Uterus (tissue), 4 donors: ENCODE data around the gene FGA. TPM values are rescaled to one million over a fixed set of nuclear protein-coding genes. Genes with fewer than 3 reads are reported as not detected.
"Not testable (repeated sequence)": the region's sequence is repeated elsewhere in the genome, so short reads cannot be mapped to it uniquely, and the experiment has no call there.

ENCODE experiments used
- DNase-seq, 2 donors: peaks; one replicate each; pipeline ENCODE4 v3.0.0-alpha.2; 2019 to 2020
- H3K27ac ChIP-seq, 2 donors: fragments of 200-600 bp; sonication (generic); 1 replicate in 1 of 2; 2 replicates in 1 of 2; pipeline ENCODE4 v1.5.1; 2016 to 2018
- H3K27me3 ChIP-seq, 2 donors: fragments of 200-600 bp; sonication (generic); one replicate each; pipeline ENCODE4 v1.5.1; 2018 to 2019; ENCODE audit warnings: control low read depth in 1 of 2
- H3K36me3 ChIP-seq, 2 donors: fragments of 200-600 bp; sonication (generic); one replicate each; pipeline ENCODE4 v1.5.1; 2019; ENCODE audit warnings: control low read depth in 1 of 2
- H3K4me1 ChIP-seq, 2 donors: fragments of 200-600 bp; sonication (generic); one replicate each; pipeline ENCODE4 v1.5.1; 2018 to 2019; ENCODE audit warnings: control low read depth in 1 of 2
- H3K4me3 ChIP-seq, 2 donors: fragments of 200-600 bp; sonication (generic); 1 replicate in 1 of 2; 2 replicates in 1 of 2; pipeline ENCODE4 v1.5.1; 2018 to 2019; ENCODE audit warnings: mild to moderate bottlenecking in 1 of 2
- H3K9me3 ChIP-seq, 2 donors: fragments of 200-600 bp; sonication (generic); one replicate each; pipeline ENCODE4 v1.5.1; 2019; ENCODE audit warnings: control low read depth in 1 of 2
- POLR2A ChIP-seq, 2 donors: fragments of 450-650 bp; IDR thresholded peaks; one replicate each; pipeline ENCODE4 v1.6.1; 2016; ENCODE audit warnings: antibody characterized with exemption in 2 of 2, mild to moderate bottlenecking in 1 of 2, moderate library complexity in 1 of 2
- intact Hi-C: fragments of 100-400 bp; cut with DNase I; formaldehyde crosslinking; loops from one replicate; pipeline ENCODE4 v1.15.1; 2023; ENCODE audit warnings: low total_unique reads
- total RNA-seq, 4 donors: library from RNA; depleted of rRNA in 3 of 4; stranded (reverse); fragments of >200 nt in 3 of 4; gene quantifications; one replicate each; pipeline versions ENCODE4 v1.1.0 to v1.2.4, GENCODE V29; 2014 to 2023
- TF ChIP-seq, protein P1 (sequence below), 4 experiments: fragments of 200-600 bp in 2 of 4; fragments of 450-650 bp in 2 of 4; sonication (generic) in 2 of 4; IDR thresholded peaks; one replicate each; pipeline ENCODE4 v1.5.1; 2016 to 2019; ENCODE audit warnings: antibody characterized with exemption in 4 of 4, mild to moderate bottlenecking in 2 of 4, moderate library complexity in 1 of 4
- donor health status: DM: yes; HTN: yes; CAD: no.

Gene FGA
- total RNA-seq, 4 donors from 2014 or later, result 1.6 TPM; not detected in 3

DNA sequence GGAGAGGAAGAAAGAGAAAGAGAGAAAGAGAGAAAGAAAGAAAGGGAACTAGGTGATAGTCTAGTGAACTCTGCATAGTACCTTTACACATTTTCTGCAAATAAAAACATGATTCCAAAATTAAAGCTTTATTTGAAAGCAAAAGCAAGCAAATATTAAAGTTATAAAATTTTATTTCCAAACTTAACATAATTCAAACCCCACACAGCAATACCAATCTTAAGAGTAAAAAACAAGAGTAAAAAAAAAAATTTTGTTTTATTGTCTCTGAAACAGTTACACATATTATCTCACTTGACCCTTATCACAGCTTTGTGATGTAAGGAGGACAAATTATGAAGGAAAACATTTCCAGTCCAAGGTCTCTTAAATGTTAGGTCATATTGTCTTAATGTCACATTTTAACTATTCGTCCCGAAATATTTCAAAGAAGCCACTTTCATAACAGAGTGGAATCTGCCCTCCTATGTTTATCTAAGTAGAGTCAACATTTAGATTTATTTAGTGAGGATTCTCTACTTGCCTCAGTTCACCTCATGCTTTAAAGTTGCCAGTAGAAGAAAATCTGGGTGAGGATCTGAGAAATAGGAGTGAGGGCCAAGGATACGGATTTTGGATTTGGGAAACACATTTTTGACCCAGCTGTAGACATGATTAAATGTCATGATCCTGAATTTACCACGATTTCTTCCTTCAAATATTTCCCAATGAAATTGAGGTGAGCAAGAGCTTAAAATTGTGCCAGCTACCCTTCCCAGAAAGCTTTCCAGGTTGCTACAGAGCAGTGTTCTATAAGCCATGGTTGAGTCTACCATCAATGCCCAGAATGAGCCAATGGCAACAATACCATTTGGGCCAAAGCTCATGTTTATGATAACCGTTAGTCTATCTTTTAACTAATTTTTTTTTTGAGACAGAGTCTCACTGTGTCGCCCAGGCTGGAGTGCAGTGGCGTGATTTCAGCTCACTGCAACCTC, 7.5 kb upstream of the FGA start:
- intact Hi-C loops, result no loop called here
- DNase-seq, result no peak
- Histone ChIP-seq H3K4me3 (no peak overlapping the region), H3K36me3 (no peaks in the 10 kb centered on the region), H3K4me1 (no peaks in the 10 kb centered on the region), H3K9me3 (no peaks in the 10 kb centered on the region), H3K27me3 (no peaks in the 10 kb centered on the region), H3K27ac (no peak overlapping the region)
- TF ChIP-seq, protein P1, sequence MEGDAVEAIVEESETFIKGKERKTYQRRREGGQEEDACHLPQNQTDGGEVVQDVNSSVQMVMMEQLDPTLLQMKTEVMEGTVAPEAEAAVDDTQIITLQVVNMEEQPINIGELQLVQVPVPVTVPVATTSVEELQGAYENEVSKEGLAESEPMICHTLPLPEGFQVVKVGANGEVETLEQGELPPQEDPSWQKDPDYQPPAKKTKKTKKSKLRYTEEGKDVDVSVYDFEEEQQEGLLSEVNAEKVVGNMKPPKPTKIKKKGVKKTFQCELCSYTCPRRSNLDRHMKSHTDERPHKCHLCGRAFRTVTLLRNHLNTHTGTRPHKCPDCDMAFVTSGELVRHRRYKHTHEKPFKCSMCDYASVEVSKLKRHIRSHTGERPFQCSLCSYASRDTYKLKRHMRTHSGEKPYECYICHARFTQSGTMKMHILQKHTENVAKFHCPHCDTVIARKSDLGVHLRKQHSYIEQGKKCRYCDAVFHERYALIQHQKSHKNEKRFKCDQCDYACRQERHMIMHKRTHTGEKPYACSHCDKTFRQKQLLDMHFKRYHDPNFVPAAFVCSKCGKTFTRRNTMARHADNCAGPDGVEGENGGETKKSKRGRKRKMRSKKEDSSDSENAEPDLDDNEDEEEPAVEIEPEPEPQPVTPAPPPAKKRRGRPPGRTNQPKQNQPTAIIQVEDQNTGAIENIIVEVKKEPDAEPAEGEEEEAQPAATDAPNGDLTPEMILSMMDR (IDR thresholded peaks at IDR 0.05), result no peak
- no peak for TF ChIP-seq POLR2A (IDR thresholded peaks at IDR 0.05)

DNA sequence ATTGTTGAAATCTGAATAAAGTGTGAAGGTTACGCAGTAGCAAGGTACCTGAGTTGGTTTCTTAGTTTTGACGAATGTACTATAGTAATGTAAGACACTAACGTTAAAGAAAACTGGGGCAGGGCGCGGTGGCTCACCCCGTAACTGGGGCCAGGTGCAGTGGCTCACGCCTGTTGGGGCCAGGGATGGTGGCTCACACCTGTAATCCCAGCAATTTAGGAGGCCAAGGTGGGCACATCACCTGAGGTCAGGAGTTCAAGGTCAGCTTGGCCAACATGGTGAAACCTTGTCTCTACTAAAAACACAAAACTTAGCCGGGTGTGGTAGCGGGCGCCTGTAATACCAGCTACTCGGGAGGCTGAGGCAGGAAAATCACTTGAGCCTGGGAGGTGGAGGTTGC, 6.7 kb upstream of the FGA start:
- H3K36me3 ChIP-seq, intact Hi-C loops, H3K27ac ChIP-seq, DNase-seq, H3K4me3 ChIP-seq, H3K9me3 ChIP-seq, H3K27me3 ChIP-seq, H3K4me1 ChIP-seq: not testable (repeated sequence)

DNA sequence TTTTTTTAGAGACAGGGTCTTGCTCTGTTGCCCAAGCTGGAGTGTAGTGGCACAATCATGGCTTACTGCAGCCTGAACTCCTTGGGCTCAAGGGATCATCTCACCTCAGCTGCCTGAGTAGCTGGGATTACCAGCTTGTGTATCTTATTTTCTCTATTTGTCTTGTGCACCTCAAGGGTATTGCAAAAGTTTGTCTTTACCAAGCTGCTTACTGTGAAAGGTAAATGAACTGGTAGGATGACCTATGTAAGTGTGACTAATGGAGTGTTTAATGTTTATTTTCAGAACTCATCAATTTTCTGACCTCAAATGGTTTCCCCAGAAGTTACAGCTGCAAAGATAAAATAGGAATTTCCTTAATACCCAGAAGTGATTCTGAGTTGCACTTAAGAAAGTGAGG, 5.3 kb upstream of the FGA start:
- TF ChIP-seq POLR2A (IDR thresholded peaks at IDR 0.05), result no peak
- TF ChIP-seq, protein P1 (IDR thresholded peaks at IDR 0.05), result no peak
- no peaks in the 10 kb centered on the region for H3K27me3 ChIP-seq
- no peak for DNase-seq
- H3K4me3 ChIP-seq, result no peak overlapping the region
- no peak overlapping the region for H3K27ac ChIP-seq
- no peaks in the 10 kb centered on the region for H3K4me1 ChIP-seq
- intact Hi-C loops, result no loop called here
- H3K9me3 ChIP-seq, result no peaks in the 10 kb centered on the region
- H3K36me3 ChIP-seq, result no peaks in the 10 kb centered on the region

DNA sequence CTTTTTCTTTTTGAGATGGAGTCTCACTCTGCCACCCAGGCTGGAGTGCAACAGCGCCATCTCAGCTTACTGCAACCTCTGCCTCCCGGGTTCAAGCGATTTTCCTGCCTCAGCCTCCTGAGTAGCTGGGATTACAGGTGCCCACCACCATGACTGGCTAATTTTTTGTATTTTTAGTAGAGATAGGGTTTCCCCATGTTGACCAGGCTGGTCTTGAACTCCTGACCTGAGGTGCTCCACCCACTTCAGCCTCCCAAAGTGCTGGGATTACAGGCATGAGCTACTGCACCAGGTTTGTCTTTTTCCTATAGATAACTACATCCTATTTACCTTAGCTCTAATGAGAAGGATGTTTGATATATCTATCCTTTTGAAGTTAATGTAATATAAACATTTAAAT, 3.8 kb upstream of the FGA start:
- H3K27ac ChIP-seq, intact Hi-C loops, H3K9me3 ChIP-seq: not testable (repeated sequence)

DNA sequence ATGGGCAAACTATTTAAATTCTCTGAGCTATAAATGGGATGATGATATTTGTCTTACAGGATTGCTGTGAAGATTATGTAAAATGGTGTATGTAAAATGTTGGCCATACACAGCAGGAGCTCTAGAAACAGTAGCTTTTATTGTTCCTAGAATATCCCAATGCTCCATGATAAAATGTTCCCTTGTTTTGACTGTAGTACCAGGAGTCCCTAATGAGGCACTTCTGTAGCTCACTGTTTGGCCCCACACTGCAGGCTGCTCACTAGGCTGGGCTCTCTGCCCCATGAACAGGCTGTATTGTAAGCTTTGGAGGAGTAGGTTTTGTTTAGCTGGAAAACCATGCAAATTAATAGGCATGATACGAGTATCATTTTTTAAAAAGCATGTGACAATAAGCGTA, 3.3 kb upstream of the FGA start:
- H3K4me3 ChIP-seq, result no peak overlapping the region
- intact Hi-C loops, result no loop called here
- H3K9me3 ChIP-seq, result no peaks in the 10 kb centered on the region
- no peaks in the 10 kb centered on the region for H3K27me3 ChIP-seq
- DNase-seq, result no peak
- TF ChIP-seq, protein P1 (IDR thresholded peaks at IDR 0.05), result no peak
- TF ChIP-seq POLR2A (IDR thresholded peaks at IDR 0.05), result no peak
- H3K4me1 ChIP-seq, result no peaks in the 10 kb centered on the region
- no peak overlapping the region for H3K27ac ChIP-seq
- H3K36me3 ChIP-seq, result no peaks in the 10 kb centered on the region

More for the DNA sequence above, 3.8 kb upstream of the FGA start:
- not testable (repeated sequence) for H3K27me3 ChIP-seq, DNase-seq, H3K4me1 ChIP-seq, H3K36me3 ChIP-seq, H3K4me3 ChIP-seq

DNA sequence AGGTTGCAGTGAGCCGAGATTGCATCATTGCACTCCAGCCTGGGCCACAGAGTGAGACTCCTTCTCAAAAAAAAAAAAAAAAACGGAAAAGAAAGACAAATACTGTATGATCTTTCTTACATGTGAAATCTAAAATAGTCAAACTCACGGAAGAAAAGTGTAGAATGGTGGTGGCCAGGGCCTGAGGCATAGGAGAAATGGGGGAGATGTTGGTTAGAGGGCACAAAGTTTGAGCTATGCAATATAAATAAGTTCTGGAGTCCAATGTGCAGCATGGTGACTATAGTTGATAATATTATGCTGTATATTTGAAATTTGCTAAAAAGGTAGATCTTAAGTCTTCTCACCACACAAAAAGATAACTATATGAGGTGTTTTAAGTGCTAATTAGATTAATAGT, 1.3 kb upstream of the FGA start:
- DNase-seq, result no peak
- Histone ChIP-seq H3K4me3 (no peak overlapping the region), H3K27ac (no peak overlapping the region), H3K36me3 (no peaks in the 10 kb centered on the region), H3K27me3 (no peaks in the 10 kb centered on the region), H3K9me3 (no peaks in the 10 kb centered on the region), H3K4me1 (no peaks in the 10 kb centered on the region)
- TF ChIP-seq POLR2A (IDR thresholded peaks at IDR 0.05), result no peak
- TF ChIP-seq, protein P1 (IDR thresholded peaks at IDR 0.05), result no peak
- intact Hi-C loops, result no loop called here
